ENCODE measurements around the gene IFT20.

GRCh38 chr17:28346746-28347246 lies 11.5 kb upstream of the IFT20 start:
- TF ChIP-seq CSRNP3 (CRISPR knock-in tag; IDR thresholded peaks at IDR 0.05) (no peak), ESRRG (CRISPR knock-in tag; IDR thresholded peaks at IDR 0.05) (no peak), OSR1 (CRISPR knock-in tag; IDR thresholded peaks at IDR 0.05) (no peak), ZFP3 (CRISPR knock-in tag; IDR thresholded peaks at IDR 0.05) (no peak), TSHZ2 (CRISPR knock-in tag; IDR thresholded peaks at IDR 0.05) (no peak), ZNF565 (CRISPR knock-in tag; conservative IDR thresholded peaks at IDR 0.05; ENCODE audit: low read depth) (no peak), ZC3H10 (CRISPR knock-in tag; IDR thresholded peaks at IDR 0.05) (no peak), ARNTL (CRISPR knock-in tag; IDR thresholded peaks at IDR 0.05; ENCODE audit: borderline replicate concordance, low read depth) (no peak), CSDC2 (CRISPR knock-in tag; IDR thresholded peaks at IDR 0.05) (no peak), ZFP30 (CRISPR knock-in tag; IDR thresholded peaks at IDR 0.05) (no peak), ISL1 (CRISPR knock-in tag; IDR thresholded peaks at IDR 0.05) (no peak), SNAI2 (CRISPR knock-in tag; IDR thresholded peaks at IDR 0.05) (no peak)
- TF ChIP-seq, protein P1, sequence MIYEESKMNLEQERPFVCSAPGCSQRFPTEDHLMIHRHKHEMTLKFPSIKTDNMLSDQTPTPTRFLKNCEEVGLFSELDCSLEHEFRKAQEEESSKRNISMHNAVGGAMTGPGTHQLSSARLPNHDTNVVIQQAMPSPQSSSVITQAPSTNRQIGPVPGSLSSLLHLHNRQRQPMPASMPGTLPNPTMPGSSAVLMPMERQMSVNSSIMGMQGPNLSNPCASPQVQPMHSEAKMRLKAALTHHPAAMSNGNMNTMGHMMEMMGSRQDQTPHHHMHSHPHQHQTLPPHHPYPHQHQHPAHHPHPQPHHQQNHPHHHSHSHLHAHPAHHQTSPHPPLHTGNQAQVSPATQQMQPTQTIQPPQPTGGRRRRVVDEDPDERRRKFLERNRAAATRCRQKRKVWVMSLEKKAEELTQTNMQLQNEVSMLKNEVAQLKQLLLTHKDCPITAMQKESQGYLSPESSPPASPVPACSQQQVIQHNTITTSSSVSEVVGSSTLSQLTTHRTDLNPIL (CRISPR knock-in tag; IDR thresholded peaks at IDR 0.05; ENCODE audit: low read depth), result no peak
- TF ChIP-seq, protein P2, sequence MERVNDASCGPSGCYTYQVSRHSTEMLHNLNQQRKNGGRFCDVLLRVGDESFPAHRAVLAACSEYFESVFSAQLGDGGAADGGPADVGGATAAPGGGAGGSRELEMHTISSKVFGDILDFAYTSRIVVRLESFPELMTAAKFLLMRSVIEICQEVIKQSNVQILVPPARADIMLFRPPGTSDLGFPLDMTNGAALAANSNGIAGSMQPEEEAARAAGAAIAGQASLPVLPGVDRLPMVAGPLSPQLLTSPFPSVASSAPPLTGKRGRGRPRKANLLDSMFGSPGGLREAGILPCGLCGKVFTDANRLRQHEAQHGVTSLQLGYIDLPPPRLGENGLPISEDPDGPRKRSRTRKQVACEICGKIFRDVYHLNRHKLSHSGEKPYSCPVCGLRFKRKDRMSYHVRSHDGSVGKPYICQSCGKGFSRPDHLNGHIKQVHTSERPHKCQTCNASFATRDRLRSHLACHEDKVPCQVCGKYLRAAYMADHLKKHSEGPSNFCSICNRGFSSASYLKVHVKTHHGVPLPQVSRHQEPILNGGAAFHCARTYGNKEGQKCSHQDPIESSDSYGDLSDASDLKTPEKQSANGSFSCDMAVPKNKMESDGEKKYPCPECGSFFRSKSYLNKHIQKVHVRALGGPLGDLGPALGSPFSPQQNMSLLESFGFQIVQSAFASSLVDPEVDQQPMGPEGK (CRISPR knock-in tag; IDR thresholded peaks at IDR 0.05; ENCODE audit: borderline replicate concordance), result no peak

Data from SK-N-SH treated with all-trans-retinoic acid at 6 μM for 48 hours (cell line).